Stomach (tissue), 9 donors: ENCODE data around the gene JUN. TPM values are rescaled to one million over a fixed set of nuclear protein-coding genes. Genes with fewer than 3 reads are reported as not detected.

ENCODE experiments used
- DNase-seq, 2 donors: peaks; one replicate each; pipeline versions ENCODE4 v3.0.0 to v3.0.0-alpha.2; 2013 to 2019
- H3K27ac ChIP-seq, 5 donors: fragments of 200-600 bp in 4 of 5; sonication (generic) in 4 of 5; one replicate each; pipeline ENCODE4 v1.5.1; 2013 to 2019; ENCODE audit warnings: mild to moderate bottlenecking in 1 of 5, moderate library complexity in 1 of 5
- H3K27me3 ChIP-seq, 3 donors: fragments of 200-600 bp; sonication (generic); one replicate each; pipeline ENCODE4 v1.5.1; 2017 to 2019; ENCODE audit warnings: mixed run types in 1 of 3
- H3K36me3 ChIP-seq, 4 donors: fragments of 200-600 bp; sonication (generic); 1 replicate in 3 of 4; 2 replicates in 1 of 4; pipeline ENCODE4 v1.5.1; 2016 to 2019
- H3K4me1 ChIP-seq, 4 donors: fragments of 200-600 bp; sonication (generic); one replicate each; pipeline ENCODE4 v1.5.1; 2016 to 2019
- H3K4me3 ChIP-seq, 4 donors: fragments of 200-600 bp; sonication (generic) in 3 of 4; one replicate each; pipeline ENCODE4 v1.5.1; 2016 to 2019; ENCODE audit warnings: mild to moderate bottlenecking in 1 of 4
- H3K9me3 ChIP-seq, 4 donors: fragments of 200-600 bp; sonication (generic); one replicate each; pipeline ENCODE4 v1.5.1; 2016 to 2019
- CTCF ChIP-seq, 7 experiments: fragments of 450-650 bp in 4 of 7; fragments of 200-600 bp in 3 of 7; sonication (generic) in 3 of 7; IDR thresholded peaks; one replicate each; pipeline ENCODE4 v1.5.1; 2016 to 2019; ENCODE audit warnings: antibody characterized with exemption in 7 of 7, control low read depth in 2 of 7, mild to moderate bottlenecking in 1 of 7
- EP300 ChIP-seq: sonication (generic); formaldehyde crosslinking; IDR thresholded peaks from one replicate; pipeline ENCODE4 v1.6.1; 2017; ENCODE audit warnings: antibody characterized with exemption
- POLR2A ChIP-seq, 4 donors: fragments of 450-650 bp; IDR thresholded peaks; one replicate each; pipeline ENCODE4 v1.6.1; 2016; ENCODE audit warnings: antibody characterized with exemption in 4 of 4, control low read depth in 2 of 4, mild to moderate bottlenecking in 1 of 4, moderate library complexity in 1 of 4
- POLR2AphosphoS5 ChIP-seq, 3 donors: sonication (generic); formaldehyde crosslinking; IDR thresholded peaks; one replicate each; pipeline ENCODE4 v1.6.1; 2016; ENCODE audit warnings: antibody characterized with exemption in 3 of 3
- WGBS, 5 donors: extraction: QIAGEN DNeasy Blood & Tissue Kit in 3 of 5; methylation state at CpG; one replicate each; pipeline versions ENCODE4 v1.1.5 to v1.1.7; 2013 to 2018; 5-methylcytosine and 5-hydroxymethylcytosine counted together
- intact Hi-C: fragments of 100-400 bp; cut with DNase I; formaldehyde crosslinking; loops from one replicate; pipeline ENCODE4 v1.15.1; 2023; ENCODE audit warnings: low total_unique reads
- polyA plus RNA-seq, 3 donors: library from polyadenylated mRNA; stranded (reverse); fragments of 200-250 nt; gene quantifications; one replicate each; pipeline ENCODE4 v1.2.3, GENCODE V29; 2013
- total RNA-seq, 5 donors: library from RNA; depleted of rRNA; stranded (reverse); fragments of >200 nt; gene quantifications; one replicate each; pipeline versions ENCODE4 v1.1.0 to v1.2.3, GENCODE V29; 2014 to 2016
- donor health status: healthy with polysubstance abuse.
- donor health status: Bipolar disorder and iron deficiency.
- donor health status: healthy.

JUN gene
- total and polyA plus RNA-seq, 8 donors, result 64.9 to 382 (median 170) TPM

GRCh38 chr1:58788259-58788658 is 4.4 kb upstream of the JUN start:
- intact Hi-C loops, result no loop called here
- Histone ChIP-seq H3K36me3 (peaks cover 0 to 9% (median 0%) of the 10 kb centered on the region in 4 donors), H3K27ac (no peak overlapping the region), H3K27me3 (no peaks in the 10 kb centered on the region), H3K4me3 (no peak overlapping the region), H3K9me3 (peaks cover 0 to 5% (median 0%) of the 10 kb centered on the region in 4 donors), H3K4me1 (peaks cover 7 to 20% (median 14%) of the 10 kb centered on the region in 4 donors)
- TF ChIP-seq POLR2A (IDR thresholded peaks at IDR 0.05), result no peak
- no peak for TF ChIP-seq CTCF (IDR thresholded peaks at IDR 0.05)
- no peak for TF ChIP-seq EP300
- no peak for TF ChIP-seq POLR2AphosphoS5 (IDR thresholded peaks at IDR 0.05)
- 90 to 94% (median 93%) methylated on average over 3 of the region's 3 CpGs for WGBS, 5 donors
- no peak for DNase-seq

- Histone ChIP-seq H3K36me3 (peaks cover 0 to 19% (median 8%) of the 10 kb centered on the region in 4 donors), H3K4me3 (no peak overlapping the region), H3K9me3 (peaks cover 0 to 5% (median 0%) of the 10 kb centered on the region in 4 donors), H3K27ac (peak overlapping the region; percentile 22 to 100 (median 97)), H3K4me1 (peaks cover 7 to 20% (median 16%) of the 10 kb centered on the region in 4 donors), H3K27me3 (no peaks in the 10 kb centered on the region)
- 87 to 96% (median 89%) methylated on average over 2 of the region's 2 CpGs for WGBS, 5 donors
- TF ChIP-seq POLR2AphosphoS5 (IDR thresholded peaks at IDR 0.05), result no peak
- TF ChIP-seq POLR2A (IDR thresholded peaks at IDR 0.05), result no peak
- no peak for TF ChIP-seq EP300
- TF ChIP-seq CTCF (IDR thresholded peaks at IDR 0.05), result no peak
- intact Hi-C loops, result no loop called here
- no peak for DNase-seq
Observed at GRCh38 chr1:58786927-58787245, 3.0 kb upstream of the JUN start.

- intact Hi-C loops, result no loop called here
- peak overlapping the region; percentile 34 to 100 (median 98) for H3K27ac ChIP-seq
- peaks cover 0 to 22% (median 9%) of the 10 kb centered on the region in 4 donors for H3K36me3 ChIP-seq
- peak in 1 of 2 donors; percentile 56 for DNase-seq
- peaks cover 0 to 5% (median 0%) of the 10 kb centered on the region in 4 donors for H3K9me3 ChIP-seq
- no peak overlapping the region for H3K4me3 ChIP-seq
- TF ChIP-seq POLR2A (IDR thresholded peaks at IDR 0.05), result no peak
- no peak for TF ChIP-seq EP300
- no peak for TF ChIP-seq POLR2AphosphoS5 (IDR thresholded peaks at IDR 0.05)
- TF ChIP-seq CTCF (IDR thresholded peaks at IDR 0.05), result no peak
- no peaks in the 10 kb centered on the region for H3K27me3 ChIP-seq
- peaks cover 7 to 23% (median 16%) of the 10 kb centered on the region in 4 donors for H3K4me1 ChIP-seq
- WGBS, 5 donors, result 71 to 81% (median 76%) methylated on average over 6 of the region's 6 CpGs
Observed at GRCh38 chr1:58786184-58786926, 2.5 kb upstream of the JUN start.

- TF ChIP-seq EP300, result no peak
- peak in 2 of 3 donors; percentile 51 to 78 for TF ChIP-seq POLR2AphosphoS5 (IDR thresholded peaks at IDR 0.05)
- intact Hi-C loops, result no loop called here
- 1 to 4% (median 2%) methylated on average over 13 to 14 of the region's 14 CpGs for WGBS, 5 donors
Observed at GRCh38 chr1:58785442-58786058, 1.7 kb upstream of the JUN start.

More at GRCh38 chr1:58785442-58786058, 1.7 kb upstream of the JUN start:
- peak overlapping the region; percentile 80 to 99 (median 84) for H3K4me3 ChIP-seq
- H3K4me1 ChIP-seq, result peaks cover 11 to 31% (median 20%) of the 10 kb centered on the region in 4 donors
- peaks cover 0 to 5% (median 0%) of the 10 kb centered on the region in 4 donors for H3K9me3 ChIP-seq
- DNase-seq, result peak; percentile 82 to 93
- no peaks in the 10 kb centered on the region for H3K27me3 ChIP-seq
- peak overlapping the region; percentile 97 to 100 (median 99) for H3K27ac ChIP-seq
- H3K36me3 ChIP-seq, result peaks cover 0 to 22% (median 9%) of the 10 kb centered on the region in 4 donors
